Astrocyte of the spinal cord (primary cell): ENCODE data around the gene GPR34.
"Not testable (repeated sequence)": the region's sequence is repeated elsewhere in the genome, so short reads cannot be mapped to it uniquely, and the experiment has no call there.

Source experiments
- DNase-seq: peaks from one replicate; pipeline ENCODE4 v3.0.0; 2011; ENCODE audit warnings: low read depth, low spot score
- H3K4me3 ChIP-seq: 2 replicates; pipeline ENCODE4 v1.5.1; 2011; ENCODE audit warnings: low read depth, mild to moderate bottlenecking, low read length, moderate library complexity
- CTCF ChIP-seq: IDR thresholded peaks from 2 replicates; pipeline ENCODE4 v1.5.1; 2012; ENCODE audit warnings: low read depth, mild to moderate bottlenecking, low read length, inconsistent platforms
- in situ Hi-C: cut with HindIII; loops from 2 replicates; pipeline ENCODE4 v1.10.0; 2017; ENCODE audit warnings: low sequenced_read_pairs

Gene GPR34

GRCh38 chrX:41718481-41719235 is 29.9 kb downstream of the GPR34 start:
- peak; percentile 30 for DNase-seq
- in situ Hi-C loops: no loop called here
- TF ChIP-seq CTCF: no peak
- H3K4me3 ChIP-seq: no peak overlapping the region

GRCh38 chrX:41719610-41720009 is 30.8 kb downstream of the GPR34 start:
- in situ Hi-C loops, DNase-seq, H3K4me3 ChIP-seq: not testable (repeated sequence)

GRCh38 chrX:41720125-41720779 is 31.5 kb downstream of the GPR34 start:
- no peak overlapping the region for H3K4me3 ChIP-seq
- in situ Hi-C loops: no loop called here
- TF ChIP-seq CTCF: no peak
- no peak for DNase-seq

- DNase-seq: no peak
- TF ChIP-seq CTCF: no peak
- in situ Hi-C loops: no loop called here
- H3K4me3 ChIP-seq: no peak overlapping the region
These were observed 32.8 kb downstream of the GPR34 start for GRCh38 chrX:41721590-41721989.

- no peak overlapping the region for H3K4me3 ChIP-seq
- no peak for DNase-seq
- no peak for TF ChIP-seq CTCF
- in situ Hi-C loops: no loop called here
These were observed 33.4 kb downstream of the GPR34 start for GRCh38 chrX:41722214-41722613.

GRCh38 chrX:41722816-41723618 is 34.2 kb downstream of the GPR34 start:
- H3K4me3 ChIP-seq: no peak overlapping the region
- in situ Hi-C loops: no loop called here
- DNase-seq: peak; percentile 33
- no peak for TF ChIP-seq CTCF
